PC-9 (cell line): ENCODE measurements around the gene ZNRF3. TPM values are rescaled to one million over a fixed set of nuclear protein-coding genes. Genes with fewer than 3 reads are reported as not detected.

Experiments used
- BruUV-seq: library from RNA; stranded (reverse); fragments of 400-500 nt; replicated peaks from 2 replicates; lab custom pipeline; 2021; lab: Mats Ljungman, UMichigan
- CTCF ChIA-PET: fragments of 300-600 bp; sonication (Branson Sonifier 250); formaldehyde crosslinking; loops from one replicate; lab custom pipeline; 2022; ENCODE audit warnings: antibody characterized with exemption; lab: Charles Lee
- POLR2A ChIA-PET: fragments of 300-600 bp; sonication (Branson Sonifier 250); formaldehyde crosslinking; loops from one replicate; lab custom pipeline; 2022; ENCODE audit warnings: antibody characterized with exemption; ENCODE audit not compliant: unreplicated experiment; lab: Charles Lee
- DNase-seq, 2 experiments: peaks; one replicate each; pipeline versions ENCODE4 v3.0.0 to v3.0.0-alpha.2; 2015 to 2022; ENCODE audit warnings: mixed read lengths in 1 of 2
- H2AFZ ChIP-seq: fragments of 200-600 bp; sonication (generic); 2 replicates; pipeline ENCODE4 v1.8.1; 2017; ENCODE audit warnings: antibody characterized with exemption
- H3F3A ChIP-seq: fragments of 200-600 bp; sonication (generic); 2 replicates; pipeline ENCODE4 v1.8.1; 2017; ENCODE audit warnings: antibody characterized with exemption, mild to moderate bottlenecking, low read depth; ENCODE audit not compliant: insufficient read depth
- H3K27ac ChIP-seq: fragments of 200-600 bp; sonication (generic); 2 replicates; pipeline ENCODE4 v1.6.1; 2016; ENCODE audit warnings: mixed run types
- H3K27me3 ChIP-seq: fragments of 200-600 bp; sonication (generic); 2 replicates; pipeline ENCODE4 v1.6.1; 2016; ENCODE audit warnings: low read depth, mixed run types; ENCODE audit not compliant: insufficient read depth
- H3K36me3 ChIP-seq: fragments of 200-600 bp; sonication (generic); 2 replicates; pipeline ENCODE4 v1.6.1; 2016; ENCODE audit warnings: low read depth, mixed run types
- H3K4me1 ChIP-seq: fragments of 200-600 bp; sonication (generic); replicated peaks from 2 replicates; pipeline ENCODE4 v1.6.1; 2016; ENCODE audit warnings: mixed run types; ENCODE audit not compliant: insufficient read depth
- H3K4me2 ChIP-seq: fragments of 200-600 bp; sonication (generic); 2 replicates; pipeline ENCODE4 v1.6.1; 2017; ENCODE audit warnings: mixed run types
- H3K4me3 ChIP-seq: fragments of 200-600 bp; sonication (generic); 2 replicates; pipeline ENCODE4 v1.6.1; 2016; ENCODE audit warnings: mixed run types
- H3K79me2 ChIP-seq: fragments of 200-600 bp; sonication (generic); 2 replicates; pipeline ENCODE4 v1.6.1; 2017; ENCODE audit warnings: low read depth, mixed run types
- H3K9me2 ChIP-seq: fragments of 200-600 bp; sonication (generic); 2 replicates; pipeline ENCODE4 v1.8.1; 2017; ENCODE audit warnings: mild to moderate bottlenecking; ENCODE audit not compliant: insufficient read depth
- H3K9me3 ChIP-seq: fragments of 200-600 bp; sonication (generic); 2 replicates; pipeline ENCODE4 v1.8.1; 2016; ENCODE audit warnings: low read depth; ENCODE audit not compliant: insufficient read depth
- H4K20me1 ChIP-seq: fragments of 200-600 bp; sonication (generic); 2 replicates; pipeline ENCODE4 v1.8.1; 2017; ENCODE audit not compliant: insufficient read depth
- CTCF ChIP-seq: fragments of 200-600 bp; sonication (generic); conservative IDR thresholded peaks from 2 replicates; pipeline ENCODE4 v1.6.1; 2017; ENCODE audit warnings: mixed run types, antibody characterized with exemption, mild to moderate bottlenecking, moderate library complexity
- EZH2 ChIP-seq: fragments of 200-600 bp; sonication (generic); IDR thresholded peaks from 2 replicates; pipeline ENCODE4 v1.8.0; 2017; ENCODE audit warnings: antibody characterized with exemption, low read depth
- intact Hi-C: fragments of 100-400 bp; cut with micrococcal nuclease; formaldehyde crosslinking; loops from one replicate; pipeline ENCODE4 v1.10.0; 2022; ENCODE audit not compliant: unreplicated experiment
- total RNA-seq: library from RNA; stranded (reverse); gene quantifications from 2 replicates; pipeline ENCODE4 v1.2.3, GENCODE V29; 2021

The ZNRF3 gene
- total RNA-seq, 1 experiment from 2014 or later = 5.2 TPM

GRCh38 chr22:28952857-28953256, 69.5 kb downstream of the ZNRF3 start:
- CTCF ChIA-PET = no interaction called here
- no peak overlapping the region for H3K4me3 ChIP-seq
- no peaks in the 10 kb centered on the region for H4K20me1 ChIP-seq
- no TSS peak for BruUV-seq
- intact Hi-C loops = no loop called here
- peak in 1 of 2 experiments; percentile 12 for DNase-seq
- no peaks in the 10 kb centered on the region for H3K36me3 ChIP-seq
- H3K9me2 ChIP-seq = no peaks in the 10 kb centered on the region
- H3K9me3 ChIP-seq = no peaks in the 10 kb centered on the region
- POLR2A ChIA-PET = no interaction called here
- no peak overlapping the region for H3K4me2 ChIP-seq
- peak overlapping the region; percentile 20; the same call in 1 of the 2 replicates for H3K27ac ChIP-seq
- H3K27me3 ChIP-seq = no peaks in the 10 kb centered on the region
- H3K79me2 ChIP-seq = peaks cover 15% of the 10 kb centered on the region
- no peak overlapping the region for H2AFZ ChIP-seq
- 0 out of 2 replicates have a peak, but pooled peaks cover 12% of the 10 kb centered on the region for H3K4me1 ChIP-seq
- TF ChIP-seq EZH2 = no peak
- TF ChIP-seq CTCF = no peak
- H3F3A ChIP-seq = 0 out of 2 replicates have a peak, but pooled peaks cover 4% of the 10 kb centered on the region

GRCh38 chr22:28953403-28953802, 70.0 kb downstream of the ZNRF3 start:
- no peaks in the 10 kb centered on the region for H3K9me3 ChIP-seq
- H3K27ac ChIP-seq = no peak overlapping the region
- H3K4me1 ChIP-seq = 0 out of 2 replicates have a peak, but pooled peaks cover 12% of the 10 kb centered on the region
- CTCF ChIA-PET = no interaction called here
- H3K27me3 ChIP-seq = no peaks in the 10 kb centered on the region
- 0 out of 2 replicates have a peak, but pooled peaks cover 4% of the 10 kb centered on the region for H3F3A ChIP-seq
- DNase-seq = no peak
- H3K9me2 ChIP-seq = no peaks in the 10 kb centered on the region
- TF ChIP-seq CTCF (no peak), EZH2 (no peak)
- H3K79me2 ChIP-seq = peaks cover 15% of the 10 kb centered on the region
- intact Hi-C loops = no loop called here
- no peaks in the 10 kb centered on the region for H4K20me1 ChIP-seq
- BruUV-seq = no TSS peak
- H3K36me3 ChIP-seq = no peaks in the 10 kb centered on the region
- no peak overlapping the region for H3K4me2 ChIP-seq
- POLR2A ChIA-PET = no interaction called here
- no peak overlapping the region for H3K4me3 ChIP-seq
- H2AFZ ChIP-seq = no peak overlapping the region

- no peaks in the 10 kb centered on the region for H4K20me1 ChIP-seq
- peaks cover 15% of the 10 kb centered on the region for H3K79me2 ChIP-seq
- DNase-seq = no peak
- TF ChIP-seq EZH2 = no peak
- 0 out of 2 replicates have a peak, but pooled peaks cover 4% of the 10 kb centered on the region for H3F3A ChIP-seq
- no peak overlapping the region for H3K4me2 ChIP-seq
- H3K9me2 ChIP-seq = no peaks in the 10 kb centered on the region
- POLR2A ChIA-PET = no interaction called here
- no peaks in the 10 kb centered on the region for H3K27me3 ChIP-seq
- no peaks in the 10 kb centered on the region for H3K9me3 ChIP-seq
- H3K27ac ChIP-seq = no peak overlapping the region
- BruUV-seq = no TSS peak
- H3K4me1 ChIP-seq = 0 out of 2 replicates have a peak, but pooled peaks cover 12% of the 10 kb centered on the region
- CTCF ChIA-PET = no interaction called here
- no peaks in the 10 kb centered on the region for H3K36me3 ChIP-seq
- H3K4me3 ChIP-seq = no peak overlapping the region
- no peak overlapping the region for H2AFZ ChIP-seq
- intact Hi-C loops = no loop called here
Observed at GRCh38 chr22:28953976-28954880, 70.9 kb downstream of the ZNRF3 start.
